Mucosa of descending colon (tissue), 3 donors: ENCODE results near the gene IQCB1. TPM values are rescaled to one million over a fixed set of nuclear protein-coding genes. Genes with fewer than 3 reads are reported as not detected.

Experiments
- ATAC-seq: fragments of 200-7000 bp; cut with Tn5 transposase; one replicate; pipeline ENCODE4 v1.9.1; 2020; ENCODE audit warnings: mild to moderate bottlenecking, moderate library complexity
- DNase-seq, 3 donors: peaks; one replicate each; pipeline ENCODE4 v3.0.0-alpha.2; 2020
- H3K36me3 ChIP-seq: fragments of 200-600 bp; one replicate; pipeline ENCODE4 v1.8.0; 2021; ENCODE audit warnings: low read depth, mild to moderate bottlenecking
- H3K4me1 ChIP-seq: fragments of 200-600 bp; one replicate; pipeline ENCODE4 v1.8.0; 2021; ENCODE audit warnings: low read depth, mild to moderate bottlenecking
- H3K4me3 ChIP-seq: fragments of 200-600 bp; one replicate; pipeline ENCODE4 v1.8.0; 2021; ENCODE audit warnings: mild to moderate bottlenecking
- H3K9me3 ChIP-seq: fragments of 200-600 bp; one replicate; pipeline ENCODE4 v1.8.0; 2021; ENCODE audit warnings: mild to moderate bottlenecking
- intact Hi-C, 2 donors: fragments of 100-400 bp; cut with DNase I in 1 of 2; cut with micrococcal nuclease in 1 of 2; formaldehyde crosslinking; loops; one replicate each; pipeline versions ENCODE4 v1.11.0 to v1.11.1; 2022; cut with DNase I, micrococcal nuclease
- total RNA-seq, 3 donors: library from RNA; stranded (reverse); fragmentation: NEBNext Ultra II Directional in 2 of 3; extraction: Animal tissue kit (Norgen Biotek cat#: 25700) in 2 of 3; gene quantifications; one replicate each; pipeline versions ENCODE4 v1.2.1 to v1.2.4, GENCODE V29; 2021 to 2023
- TF ChIP-seq, protein P1 (sequence below): fragments of 200-600 bp; IDR thresholded peaks from one replicate; pipeline ENCODE4 v1.8.0; 2022; ENCODE audit warnings: antibody characterized with exemption, mild to moderate bottlenecking
- donor health status: DM: no; HTN: no; CAD: no; lungs with moderate emphysema.
- donor health status: DM: no; HTN: no; CAD: no.
- donor health status: DM: no; HTN: yes; CAD: no.

Gene IQCB1
- total RNA-seq, 3 donors from 2014 or later = 14.5 to 25.1 (median 22.2) TPM

DNA sequence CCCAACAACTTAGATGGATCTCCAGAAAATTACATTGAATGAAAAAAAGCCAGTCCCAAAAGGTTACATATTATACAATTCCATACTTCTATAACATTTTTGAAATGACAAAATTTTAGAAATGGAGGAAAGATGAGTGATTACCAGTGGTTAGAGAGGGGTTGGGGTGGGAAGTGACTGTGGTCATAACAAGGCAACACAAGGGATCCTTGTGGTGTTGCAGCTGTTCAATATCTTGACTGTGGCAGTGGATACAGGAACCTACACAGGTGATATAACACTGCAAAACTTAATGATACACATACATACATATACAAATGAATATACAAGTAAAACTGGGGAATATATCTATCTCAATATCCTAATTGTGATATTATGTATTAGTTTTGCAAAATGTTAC, 95.0 kb downstream of the IQCB1 start:
- TF ChIP-seq, protein P1, sequence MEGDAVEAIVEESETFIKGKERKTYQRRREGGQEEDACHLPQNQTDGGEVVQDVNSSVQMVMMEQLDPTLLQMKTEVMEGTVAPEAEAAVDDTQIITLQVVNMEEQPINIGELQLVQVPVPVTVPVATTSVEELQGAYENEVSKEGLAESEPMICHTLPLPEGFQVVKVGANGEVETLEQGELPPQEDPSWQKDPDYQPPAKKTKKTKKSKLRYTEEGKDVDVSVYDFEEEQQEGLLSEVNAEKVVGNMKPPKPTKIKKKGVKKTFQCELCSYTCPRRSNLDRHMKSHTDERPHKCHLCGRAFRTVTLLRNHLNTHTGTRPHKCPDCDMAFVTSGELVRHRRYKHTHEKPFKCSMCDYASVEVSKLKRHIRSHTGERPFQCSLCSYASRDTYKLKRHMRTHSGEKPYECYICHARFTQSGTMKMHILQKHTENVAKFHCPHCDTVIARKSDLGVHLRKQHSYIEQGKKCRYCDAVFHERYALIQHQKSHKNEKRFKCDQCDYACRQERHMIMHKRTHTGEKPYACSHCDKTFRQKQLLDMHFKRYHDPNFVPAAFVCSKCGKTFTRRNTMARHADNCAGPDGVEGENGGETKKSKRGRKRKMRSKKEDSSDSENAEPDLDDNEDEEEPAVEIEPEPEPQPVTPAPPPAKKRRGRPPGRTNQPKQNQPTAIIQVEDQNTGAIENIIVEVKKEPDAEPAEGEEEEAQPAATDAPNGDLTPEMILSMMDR = no peak
- no peak overlapping the region for H3K4me3 ChIP-seq
- ATAC-seq (no peak), DNase-seq (no peak)
- H3K4me1 ChIP-seq = no peaks in the 10 kb centered on the region
- intact Hi-C loops = no loop called here
- H3K36me3 ChIP-seq = no peaks in the 10 kb centered on the region
- no peaks in the 10 kb centered on the region for H3K9me3 ChIP-seq

- peaks cover 4% of the 10 kb centered on the region for H3K4me1 ChIP-seq
- no peak for DNase-seq
- no peak for ATAC-seq
- intact Hi-C loops = no loop called here
- no peak overlapping the region for H3K4me3 ChIP-seq
- no peaks in the 10 kb centered on the region for H3K36me3 ChIP-seq
- no peaks in the 10 kb centered on the region for H3K9me3 ChIP-seq
- TF ChIP-seq, protein P1 = no peak
Observed at GRCh38 chr3:121737644-121738043, 97.2 kb downstream of the IQCB1 start.

DNA sequence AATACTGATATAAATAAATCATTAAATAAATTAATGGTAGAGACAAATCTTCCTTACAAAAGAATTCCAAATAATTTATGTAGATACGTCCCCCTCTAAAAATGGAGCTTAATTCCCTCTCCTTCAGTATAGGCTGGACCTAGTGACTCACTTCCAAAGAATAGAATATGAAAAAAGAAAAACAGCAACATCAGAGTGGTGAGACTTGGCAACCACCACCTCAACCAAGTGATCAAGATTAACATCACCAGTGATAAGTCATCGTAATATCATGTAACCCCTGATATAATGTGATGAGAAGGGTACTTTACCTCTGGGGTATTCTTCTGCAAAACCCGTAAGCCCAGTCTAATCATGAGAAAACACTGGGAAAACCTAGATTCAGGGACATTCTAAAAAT, 98.7 kb downstream of the IQCB1 start:
- intact Hi-C loops = no loop called here
- H3K36me3 ChIP-seq = no peaks in the 10 kb centered on the region
- TF ChIP-seq, protein P1 = no peak
- DNase-seq (no peak), ATAC-seq (no peak)
- H3K4me1 ChIP-seq = peaks cover 4% of the 10 kb centered on the region
- H3K9me3 ChIP-seq = no peaks in the 10 kb centered on the region
- H3K4me3 ChIP-seq = no peak overlapping the region

GRCh38 chr3:121735047-121735696, 99.7 kb downstream of the IQCB1 start:
- intact Hi-C loops = no loop called here
- H3K9me3 ChIP-seq = no peaks in the 10 kb centered on the region
- TF ChIP-seq, protein P1 = no peak
- no peak for ATAC-seq
- no peak for DNase-seq
- no peaks in the 10 kb centered on the region for H3K36me3 ChIP-seq
- no peak overlapping the region for H3K4me3 ChIP-seq
- peaks cover 4% of the 10 kb centered on the region for H3K4me1 ChIP-seq

DNA sequence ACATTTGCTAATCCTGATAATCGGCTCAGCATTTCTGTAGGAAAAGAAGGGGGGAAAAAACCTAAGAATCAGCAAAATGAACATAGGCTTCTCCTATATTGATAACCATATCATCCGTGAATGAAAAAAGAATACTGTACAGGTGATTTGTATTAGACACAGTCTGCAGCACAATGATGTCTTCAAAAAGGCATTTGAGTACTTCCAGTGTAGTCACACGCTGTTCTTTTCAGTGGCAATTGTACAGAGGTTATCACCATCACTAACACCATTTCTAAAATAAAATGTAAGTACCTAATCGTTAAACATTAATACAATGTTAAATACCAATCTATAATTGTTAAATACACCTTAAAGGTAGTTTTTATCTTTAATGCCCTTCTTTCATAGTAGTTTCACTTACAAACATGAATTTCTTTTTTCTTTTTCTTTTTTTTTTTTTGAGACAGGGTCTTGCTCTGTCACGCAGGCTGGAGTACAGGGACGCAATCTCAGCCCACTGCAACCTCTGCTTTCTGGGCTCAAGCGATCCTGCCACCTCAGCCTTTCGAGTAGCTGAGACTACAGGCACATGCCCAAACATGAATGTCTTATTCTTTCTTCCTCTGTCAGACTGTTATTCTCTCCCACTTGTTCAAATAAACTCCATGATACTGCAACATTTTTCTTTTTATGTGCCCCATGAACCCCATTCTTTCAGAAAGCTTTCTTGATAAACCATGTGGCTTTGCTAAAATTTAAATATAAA, 103.7 kb downstream of the IQCB1 start:
- ATAC-seq (no peak), DNase-seq (no peak)
- no peaks in the 10 kb centered on the region for H3K36me3 ChIP-seq
- H3K4me1 ChIP-seq = peaks cover 4% of the 10 kb centered on the region
- TF ChIP-seq, protein P1 = no peak
- H3K4me3 ChIP-seq = no peak overlapping the region
- H3K9me3 ChIP-seq = no peaks in the 10 kb centered on the region
- intact Hi-C loops = no loop called here
